Right lobe of liver (tissue), 6 donors: ENCODE measurements around the gene NCK1. TPM values are rescaled to one million over a fixed set of nuclear protein-coding genes. Genes with fewer than 3 reads are reported as not detected.
"Not testable (repeated sequence)": the region's sequence is repeated elsewhere in the genome, so short reads cannot be mapped to it uniquely, and the experiment has no call there.

Experiments used
- ATAC-seq, 4 donors: fragments of 200-7000 bp; cut with Tn5 transposase; one replicate each; pipeline ENCODE4 v1.9.1; 2020; ENCODE audit warnings: mild to moderate bottlenecking in 4 of 4, moderate library complexity in 4 of 4
- DNase-seq, 3 donors: peaks; one replicate each; pipeline ENCODE4 v3.0.0-alpha.2; 2020
- H3K27ac ChIP-seq, 3 donors: fragments of 200-600 bp; one replicate each; pipeline ENCODE4 v1.8.0; 2022
- H3K27me3 ChIP-seq, 2 donors: fragments of 200-600 bp; one replicate each; pipeline ENCODE4 v1.8.0; 2022
- H3K36me3 ChIP-seq, 4 donors: fragments of 200-600 bp; sonication (generic) in 1 of 4; one replicate each; pipeline versions ENCODE4 v1.5.1 to v1.8.0; 2017 to 2022; ENCODE audit warnings: control low read depth in 1 of 4
- H3K4me1 ChIP-seq, 4 donors: fragments of 200-600 bp; sonication (generic) in 1 of 4; one replicate each; pipeline versions ENCODE4 v1.5.1 to v1.8.0; 2017 to 2022; ENCODE audit warnings: control low read depth in 1 of 4
- H3K4me3 ChIP-seq, 3 donors: fragments of 200-600 bp; one replicate each; pipeline ENCODE4 v1.8.0; 2022
- H3K9me3 ChIP-seq, 4 donors: fragments of 200-600 bp; sonication (generic) in 1 of 4; one replicate each; pipeline versions ENCODE4 v1.5.1 to v1.8.0; 2017 to 2022; ENCODE audit warnings: control low read depth in 1 of 4
- POLR2A ChIP-seq: fragments of 450-650 bp; IDR thresholded peaks from one replicate; pipeline ENCODE4 v1.6.1; 2017; ENCODE audit warnings: antibody characterized with exemption, mild to moderate bottlenecking
- WGBS: methylation state at CpG from one replicate; pipeline ENCODE4 v1.1.6; 2018; ENCODE audit warnings: low coverage, low lambda C conversion rate; ENCODE audit not compliant: insufficient coverage; ENCODE audit errors: missing lambda C conversion rate; 5-methylcytosine and 5-hydroxymethylcytosine counted together
- intact Hi-C, 2 donors: fragments of 100-400 bp; cut with DNase I; formaldehyde crosslinking; loops; one replicate each; pipeline versions ENCODE4 v1.11.2 to v1.14.1; 2022
- total RNA-seq, 6 experiments: library from RNA; depleted of rRNA in 2 of 6; stranded (reverse); fragments of >200 nt in 2 of 6; fragmentation: NEBNext Ultra II Directional in 3 of 6; extraction: Animal tissue kit (Norgen Biotek cat#: 25700) in 3 of 6; gene quantifications; one replicate each; pipeline versions ENCODE4 v1.1.0 to v1.2.4, GENCODE V29; 2016 to 2023
- TF ChIP-seq, protein P1 (sequence below), 4 donors: fragments of 200-600 bp in 3 of 4; fragments of 450-650 bp in 1 of 4; IDR thresholded peaks; one replicate each; pipeline versions ENCODE4 v1.5.1 to v1.8.0; 2016 to 2022; ENCODE audit warnings: antibody characterized with exemption in 4 of 4, mild to moderate bottlenecking in 2 of 4
- donor health status: DM: no; HTN: yes; CAD: no.
- donor health status: DM: no; HTN: no; CAD: no.
- donor health status: DM: no; HTN: no; CAD: no.
- donor health status: DM: no; HTN: yes; CAD: no.
- donor health status: DM: no; HTN: yes; CAD: no.

Gene NCK1
- total RNA-seq, 6 experiments from 2014 or later: 21.4 to 27.0 (median 23.7) TPM

DNA sequence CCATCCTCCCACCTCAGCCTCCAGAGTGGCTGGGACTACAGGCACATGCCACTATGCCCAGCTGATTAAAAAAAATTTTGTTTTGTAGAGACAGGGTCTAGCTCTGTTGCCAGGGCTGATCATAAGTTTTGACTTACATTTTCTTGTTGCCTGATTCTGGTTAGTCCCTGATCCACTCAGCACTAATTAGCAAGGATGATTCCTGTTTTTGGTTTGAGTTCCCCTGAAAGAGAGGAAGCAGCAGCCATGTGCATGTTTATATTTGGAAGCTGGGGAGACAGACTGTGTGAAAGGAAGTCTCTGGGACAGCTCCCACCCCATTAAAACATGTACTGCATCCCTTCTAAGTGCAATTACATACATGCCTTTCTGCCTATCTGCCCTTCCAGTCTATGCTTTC, 3.6 kb upstream of the NCK1 start:
- no peak for ATAC-seq
- Histone ChIP-seq H3K9me3 (no peaks in the 10 kb centered on the region), H3K36me3 (no peaks in the 10 kb centered on the region), H3K4me1 (peaks cover 0 to 3% (median 0%) of the 10 kb centered on the region in 4 donors), H3K4me3 (no peak overlapping the region), H3K27ac (peak overlapping the region in 1 of 3 donors; percentile 9), H3K27me3 (no peaks in the 10 kb centered on the region)
- TF ChIP-seq POLR2A: no peak
- TF ChIP-seq, protein P1, sequence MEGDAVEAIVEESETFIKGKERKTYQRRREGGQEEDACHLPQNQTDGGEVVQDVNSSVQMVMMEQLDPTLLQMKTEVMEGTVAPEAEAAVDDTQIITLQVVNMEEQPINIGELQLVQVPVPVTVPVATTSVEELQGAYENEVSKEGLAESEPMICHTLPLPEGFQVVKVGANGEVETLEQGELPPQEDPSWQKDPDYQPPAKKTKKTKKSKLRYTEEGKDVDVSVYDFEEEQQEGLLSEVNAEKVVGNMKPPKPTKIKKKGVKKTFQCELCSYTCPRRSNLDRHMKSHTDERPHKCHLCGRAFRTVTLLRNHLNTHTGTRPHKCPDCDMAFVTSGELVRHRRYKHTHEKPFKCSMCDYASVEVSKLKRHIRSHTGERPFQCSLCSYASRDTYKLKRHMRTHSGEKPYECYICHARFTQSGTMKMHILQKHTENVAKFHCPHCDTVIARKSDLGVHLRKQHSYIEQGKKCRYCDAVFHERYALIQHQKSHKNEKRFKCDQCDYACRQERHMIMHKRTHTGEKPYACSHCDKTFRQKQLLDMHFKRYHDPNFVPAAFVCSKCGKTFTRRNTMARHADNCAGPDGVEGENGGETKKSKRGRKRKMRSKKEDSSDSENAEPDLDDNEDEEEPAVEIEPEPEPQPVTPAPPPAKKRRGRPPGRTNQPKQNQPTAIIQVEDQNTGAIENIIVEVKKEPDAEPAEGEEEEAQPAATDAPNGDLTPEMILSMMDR (IDR thresholded peaks at IDR 0.05): no peak
- intact Hi-C loops: no loop called here
- DNase-seq: no peak

DNA sequence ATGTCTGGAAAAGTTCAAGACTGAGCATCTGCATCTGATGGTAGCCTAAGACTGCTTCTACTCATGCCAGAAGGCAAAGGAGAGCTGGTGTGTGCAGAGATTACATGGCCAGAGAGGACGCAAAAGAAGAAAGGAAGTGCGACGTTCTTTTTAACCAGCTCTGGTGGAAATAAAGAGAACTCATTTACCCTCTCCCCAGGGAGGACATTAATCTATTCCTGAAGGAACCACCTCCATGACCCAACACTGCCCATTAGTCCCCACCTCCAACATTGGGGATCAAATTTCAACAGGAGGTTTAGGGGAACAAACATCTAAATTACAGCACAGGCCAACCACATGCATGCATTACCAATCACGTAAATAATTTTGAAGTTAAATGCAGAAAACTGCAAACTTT, 1.5 kb upstream of the NCK1 start:
- peak overlapping the region in 1 of 3 donors; percentile 95 for H3K27ac ChIP-seq
- 64% methylated on average over 4 of the region's 4 CpGs for WGBS
- H3K4me1 ChIP-seq: peaks cover 0 to 8% (median 0%) of the 10 kb centered on the region in 4 donors
- peak overlapping the region in 2 of 3 donors; percentile 88 to 90 for H3K4me3 ChIP-seq
- ATAC-seq (no peak), DNase-seq (no peak)
- no peaks in the 10 kb centered on the region for H3K36me3 ChIP-seq
- H3K27me3 ChIP-seq: no peaks in the 10 kb centered on the region
- intact Hi-C loops: no loop called here
- TF ChIP-seq, protein P1 (IDR thresholded peaks at IDR 0.05): no peak
- TF ChIP-seq POLR2A: no peak
- no peaks in the 10 kb centered on the region for H3K9me3 ChIP-seq

DNA sequence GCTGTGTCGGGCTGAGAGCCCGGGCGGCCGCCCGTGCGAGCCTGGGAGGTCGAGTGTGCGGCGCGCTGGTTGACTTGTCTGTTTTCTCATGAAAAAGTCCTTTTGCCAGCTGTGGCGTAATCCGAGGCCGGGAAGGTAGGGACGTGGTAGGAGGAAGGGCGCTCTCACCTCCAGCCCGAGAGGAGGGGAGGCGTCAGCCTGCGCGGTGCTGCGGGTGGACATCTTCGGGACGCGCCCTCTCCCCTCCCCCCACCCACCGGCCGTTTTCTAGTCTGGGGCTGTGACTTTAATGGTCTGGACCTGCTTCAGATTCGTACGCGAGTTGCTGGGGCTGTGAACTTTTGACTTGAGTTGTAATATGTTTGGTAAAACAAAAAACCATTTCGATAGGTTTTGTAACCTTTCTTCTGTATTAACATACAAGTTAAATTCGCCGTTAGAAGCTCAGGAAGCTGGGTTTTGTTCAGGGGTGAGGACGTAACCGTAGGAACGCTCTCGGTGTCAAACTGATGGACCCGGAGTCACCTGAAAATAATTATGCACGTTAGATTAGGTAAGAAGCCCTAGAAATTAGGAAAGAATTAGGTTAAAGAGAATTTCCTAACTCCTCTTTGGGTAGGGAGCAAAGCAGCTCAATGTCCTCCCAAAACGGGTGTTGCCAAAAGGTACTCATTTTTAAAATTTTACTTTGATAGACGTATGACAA, 762 bp downstream of the NCK1 start:
- intact Hi-C loops: no loop called here
- Histone ChIP-seq H3K27ac (peak overlapping the region; percentile 95 to 99 (median 98)), H3K9me3 (no peaks in the 10 kb centered on the region), H3K4me1 (peaks cover 0 to 13% (median 1%) of the 10 kb centered on the region in 4 donors), H3K27me3 (no peaks in the 10 kb centered on the region), H3K36me3 (no peaks in the 10 kb centered on the region), H3K4me3 (peak overlapping the region; percentile 78 to 90 (median 88))
- peak; percentile 85 to 93 (median 91) for DNase-seq
- TF ChIP-seq, protein P1 (IDR thresholded peaks at IDR 0.05): no peak
- no peak for TF ChIP-seq POLR2A
- peak; percentile 63 to 73 (median 72) for ATAC-seq
- WGBS: 0% methylated on average over 11 of the region's 39 CpGs

DNA sequence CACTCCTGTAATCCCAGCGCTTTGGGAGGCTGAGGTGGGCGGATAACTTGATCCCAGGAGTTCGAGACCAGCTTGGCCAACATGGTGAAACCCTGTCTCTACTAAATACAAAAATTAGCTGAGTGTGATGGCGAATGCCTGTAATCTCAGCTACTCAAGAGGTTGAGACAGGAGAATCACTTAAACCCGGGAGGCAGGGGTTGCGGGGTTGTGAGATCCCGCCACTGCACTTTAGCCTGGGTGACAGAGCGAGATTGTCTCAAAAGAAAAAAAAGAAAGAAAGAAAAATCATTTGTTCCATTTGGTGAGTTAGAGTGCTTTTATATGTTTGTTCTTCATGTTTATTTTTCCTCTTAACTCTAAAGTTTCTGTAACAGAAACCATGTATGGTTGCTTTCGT, 7.3 kb downstream of the NCK1 start:
- intact Hi-C loops: no loop called here
- WGBS: 96% methylated on average over 9 of the region's 9 CpGs
- Histone ChIP-seq H3K4me3 (no peak overlapping the region), H3K27me3 (no peaks in the 10 kb centered on the region), H3K4me1 (peaks cover 0 to 17% (median 2%) of the 10 kb centered on the region in 4 donors), H3K9me3 (no peaks in the 10 kb centered on the region), H3K36me3 (peaks cover 0 to 6% (median 0%) of the 10 kb centered on the region in 4 donors), H3K27ac (no peak overlapping the region)
- TF ChIP-seq, protein P1 (IDR thresholded peaks at IDR 0.05): no peak
- ATAC-seq (no peak), DNase-seq (no peak)

DNA sequence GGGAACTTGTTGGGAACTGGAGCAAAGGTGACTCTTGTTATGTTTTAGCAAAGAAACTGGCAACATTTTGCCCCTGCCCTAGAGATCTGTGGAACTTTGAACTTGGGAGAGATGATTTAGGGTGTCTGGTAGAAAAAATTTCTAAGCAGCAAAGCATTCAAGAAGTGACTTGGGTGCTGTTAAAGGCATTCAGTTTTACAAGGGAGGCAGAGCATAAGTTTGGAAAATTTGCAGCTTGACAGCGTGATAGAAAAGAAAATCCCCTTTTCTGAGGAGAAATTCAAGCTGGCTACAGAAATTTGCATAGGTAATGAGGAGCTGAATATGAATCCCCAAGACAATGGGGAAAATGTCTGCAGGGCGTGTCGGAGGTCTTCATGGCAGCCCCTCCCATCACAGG, 10.2 kb downstream of the NCK1 start:
- intact Hi-C loops, ATAC-seq: not testable (repeated sequence)
- WGBS: 94% methylated on average over 3 of the region's 3 CpGs

DNA sequence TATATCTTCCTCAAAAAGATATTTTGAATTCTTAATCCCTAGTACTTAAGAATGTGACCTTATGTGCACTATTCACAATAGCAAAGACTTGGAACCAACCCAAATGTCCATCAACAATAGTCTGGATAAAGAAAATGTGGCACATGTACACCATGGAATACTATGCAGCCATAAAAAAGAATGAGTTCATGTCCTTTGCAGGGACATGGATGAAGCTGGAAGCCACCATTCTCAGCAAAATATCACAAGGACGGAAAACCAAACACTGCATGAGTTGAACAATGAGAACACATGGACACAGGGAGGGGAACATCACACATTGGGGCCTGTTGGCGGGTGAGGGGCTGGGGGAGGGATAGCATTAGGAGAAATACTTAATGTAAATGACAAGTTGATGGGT, 17.5 kb downstream of the NCK1 start:
- H3K9me3 ChIP-seq, H3K27me3 ChIP-seq, H3K36me3 ChIP-seq, H3K27ac ChIP-seq, H3K4me1 ChIP-seq, DNase-seq, intact Hi-C loops, ATAC-seq, H3K4me3 ChIP-seq: not testable (repeated sequence)
- no CpG with 5 or more reads among the region's 2 CpGs for WGBS

More for the DNA sequence above, 10.2 kb downstream of the NCK1 start:
- not testable (repeated sequence) for H3K36me3 ChIP-seq, H3K27me3 ChIP-seq, H3K9me3 ChIP-seq, H3K27ac ChIP-seq, DNase-seq, H3K4me3 ChIP-seq
- H3K4me1 ChIP-seq: peaks cover 0 to 11% (median 2%) of the 10 kb centered on the region in 4 donors
